K562 (cell line): ENCODE data around the gene CD8A. TPM values are rescaled to one million over a fixed set of nuclear protein-coding genes. Genes with fewer than 3 reads are reported as not detected.

ENCODE experiments used
- polyA plus RNA-seq, 8 experiments: library from polyadenylated mRNA; depleted of rRNA in 4 of 8; stranded (reverse) in 5 of 8; unstranded in 3 of 8; fragments of >200 nt; fragmentation: Nextera tagmentation in 2 of 8; fragmentation: Illumina TruSeq in 1 of 8; extraction: Ambion mirVana in 2 of 8; extraction: Trizol in 1 of 8; gene quantifications; 2 replicates each; pipeline versions ENCODE4 v1.2.1 to v1.2.3, GENCODE V29; 2011 to 2014; ENCODE audit warnings: inconsistent platforms in 1 of 8, missing spikeins in 1 of 8
- total RNA-seq, 7 experiments: library from RNA; depleted of rRNA in 6 of 7; stranded (reverse); fragments of >200 nt in 6 of 7; fragmentation: Illumina TruSeq in 2 of 7; extraction: Trizol in 2 of 7; gene quantifications; 2 replicates each; pipeline versions ENCODE4 v1.2.1 to v1.2.3, GENCODE V29; 2011 to 2021; ENCODE audit warnings: low replicate concordance in 1 of 7

Gene CD8A
- total and polyA plus RNA-seq, 9 of the 15 experiments (the other 6 are each of a cell fraction or from before 2014, with no cell fraction given) = 0.07 TPM; not detected in 8

Other genes with a start within 250 kb of the CD8A start
- 26.2 and 27.3 TPM in 2 replicates for gene CHMP3, start 227.5 kb downstream of the CD8A start, total RNA-seq (2014; rRNA removed)
- 31.7 and 37.1 TPM in 2 replicates for gene CHMP3, start 227.5 kb downstream of the CD8A start, total RNA-seq (2014; rRNA removed; fragmentation: Illumina TruSeq; extraction: Trizol)
- 38.8 and 40.3 TPM in 2 replicates for gene CHMP3, start 227.5 kb downstream of the CD8A start, total RNA-seq (2015; rRNA removed; fragmentation: Illumina TruSeq; extraction: Trizol)
- 31.1 and 37.7 TPM in 2 replicates for gene CHMP3, start 227.5 kb downstream of the CD8A start, total RNA-seq (2021)
- 22.5 and 42.8 TPM in 2 replicates for gene CHMP3, start 227.5 kb downstream of the CD8A start, polyA plus RNA-seq (2011; rRNA removed)
- gene CHMP3, start 227.5 kb downstream of the CD8A start, polyA plus RNA-seq (2014; fragmentation: Illumina TruSeq; extraction: Trizol) = 49.7 and 52.5 TPM in 2 replicates
- gene CHMP3, start 227.5 kb downstream of the CD8A start, polyA plus RNA-seq (2014; fragmentation: Nextera tagmentation; extraction: Ambion mirVana) = 10 to 100 TPM; 20.6 to 26.3 TPM
- gene CHMP3, start 227.5 kb downstream of the CD8A start, polyA plus RNA-seq (2014; rRNA removed) = 21.8 and 23.2 TPM in 2 replicates
- gene RNF103, start 167.0 kb downstream of the CD8A start, total RNA-seq (2014; rRNA removed) = 3.1 and 3.9 TPM in 2 replicates
- gene RNF103, start 167.0 kb downstream of the CD8A start, total RNA-seq (2014; rRNA removed; fragmentation: Illumina TruSeq; extraction: Trizol) = 4.7 and 5.6 TPM in 2 replicates
- 4.0 and 4.1 TPM in 2 replicates for gene RNF103, start 167.0 kb downstream of the CD8A start, total RNA-seq (2015; rRNA removed; fragmentation: Illumina TruSeq; extraction: Trizol)
- 5.7 and 6.8 TPM in 2 replicates for gene RNF103, start 167.0 kb downstream of the CD8A start, total RNA-seq (2021)
- 3.0 and 5.7 TPM in 2 replicates for gene RNF103, start 167.0 kb downstream of the CD8A start, polyA plus RNA-seq (2011; rRNA removed)
- 5.2 and 5.7 TPM in 2 replicates for gene RNF103, start 167.0 kb downstream of the CD8A start, polyA plus RNA-seq (2014; fragmentation: Illumina TruSeq; extraction: Trizol)
- gene RNF103, start 167.0 kb downstream of the CD8A start, polyA plus RNA-seq (2014; fragmentation: Nextera tagmentation; extraction: Ambion mirVana) = 1 to 10 TPM; 1.2 to 1.4 TPM
- 3.3 and 4.6 TPM in 2 replicates for gene RNF103, start 167.0 kb downstream of the CD8A start, polyA plus RNA-seq (2014; rRNA removed)
- gene RMND5A, start 70.6 kb downstream of the CD8A start, total RNA-seq (2014; rRNA removed) = 34.1 and 35.6 TPM in 2 replicates
- gene RMND5A, start 70.6 kb downstream of the CD8A start, total RNA-seq (2014; rRNA removed; fragmentation: Illumina TruSeq; extraction: Trizol) = 40.7 and 43.7 TPM in 2 replicates
- gene RMND5A, start 70.6 kb downstream of the CD8A start, total RNA-seq (2015; rRNA removed; fragmentation: Illumina TruSeq; extraction: Trizol) = 31.4 and 38.8 TPM in 2 replicates
- 36.1 and 43.2 TPM in 2 replicates for gene RMND5A, start 70.6 kb downstream of the CD8A start, total RNA-seq (2021)
- gene RMND5A, start 70.6 kb downstream of the CD8A start, polyA plus RNA-seq (2011; rRNA removed) = 19.3 and 33.1 TPM in 2 replicates
- 28.8 and 43.5 TPM in 2 replicates for gene RMND5A, start 70.6 kb downstream of the CD8A start, polyA plus RNA-seq (2014; fragmentation: Illumina TruSeq; extraction: Trizol)
- gene RMND5A, start 70.6 kb downstream of the CD8A start, polyA plus RNA-seq (2014; fragmentation: Nextera tagmentation; extraction: Ambion mirVana) = 10 to 100 TPM; 13.2 to 16.4 TPM
- gene RMND5A, start 70.6 kb downstream of the CD8A start, polyA plus RNA-seq (2014; rRNA removed) = 19.4 and 23.4 TPM in 2 replicates
- not detected in 2 replicates for gene CD8B, start 71.0 kb upstream of the CD8A start, total RNA-seq (2014; rRNA removed)
- not detected in 2 replicates for gene CD8B, start 71.0 kb upstream of the CD8A start, total RNA-seq (2014; rRNA removed; fragmentation: Illumina TruSeq; extraction: Trizol)
- not detected in 2 replicates for gene CD8B, start 71.0 kb upstream of the CD8A start, total RNA-seq (2015; rRNA removed; fragmentation: Illumina TruSeq; extraction: Trizol)
- 0.18 TPM in 1 of 2 replicates, not detected in the other for gene CD8B, start 71.0 kb upstream of the CD8A start, total RNA-seq (2021)
- gene CD8B, start 71.0 kb upstream of the CD8A start, polyA plus RNA-seq (2011; rRNA removed) = not detected in 2 replicates
- gene CD8B, start 71.0 kb upstream of the CD8A start, polyA plus RNA-seq (2014; fragmentation: Illumina TruSeq; extraction: Trizol) = not detected in 2 replicates
- not detected for gene CD8B, start 71.0 kb upstream of the CD8A start, polyA plus RNA-seq (2014; fragmentation: Nextera tagmentation; extraction: Ambion mirVana)
- gene CD8B, start 71.0 kb upstream of the CD8A start, polyA plus RNA-seq (2014; rRNA removed) = not detected in 2 replicates
- 2.4 and 3.1 TPM in 2 replicates for gene RGPD1, start 151.2 kb upstream of the CD8A start, total RNA-seq (2014; rRNA removed)
- gene RGPD1, start 151.2 kb upstream of the CD8A start, total RNA-seq (2014; rRNA removed; fragmentation: Illumina TruSeq; extraction: Trizol) = 5.2 and 5.6 TPM in 2 replicates
- 5.8 and 6.1 TPM in 2 replicates for gene RGPD1, start 151.2 kb upstream of the CD8A start, total RNA-seq (2015; rRNA removed; fragmentation: Illumina TruSeq; extraction: Trizol)
- 0.04 and 0.53 TPM in 2 replicates for gene RGPD1, start 151.2 kb upstream of the CD8A start, total RNA-seq (2021)
- gene RGPD1, start 151.2 kb upstream of the CD8A start, polyA plus RNA-seq (2011; rRNA removed) = 0.85 and 2.3 TPM in 2 replicates
- 3.2 and 4.3 TPM in 2 replicates for gene RGPD1, start 151.2 kb upstream of the CD8A start, polyA plus RNA-seq (2014; fragmentation: Illumina TruSeq; extraction: Trizol)
- gene RGPD1, start 151.2 kb upstream of the CD8A start, polyA plus RNA-seq (2014; fragmentation: Nextera tagmentation; extraction: Ambion mirVana) = 1 to 10 TPM in 1 of 2 experiments, under 1 TPM in 1; 0.55 to 1.4 TPM
- 2.3 and 3.1 TPM in 2 replicates for gene RGPD1, start 151.2 kb upstream of the CD8A start, polyA plus RNA-seq (2014; rRNA removed)
- gene PLGLB1, start 230.9 kb upstream of the CD8A start, total RNA-seq (2014; rRNA removed) = not detected in 2 replicates
- not detected in 2 replicates for gene PLGLB1, start 230.9 kb upstream of the CD8A start, total RNA-seq (2014; rRNA removed; fragmentation: Illumina TruSeq; extraction: Trizol)
- gene PLGLB1, start 230.9 kb upstream of the CD8A start, total RNA-seq (2015; rRNA removed; fragmentation: Illumina TruSeq; extraction: Trizol) = 0.14 and 0.23 TPM in 2 replicates
- gene PLGLB1, start 230.9 kb upstream of the CD8A start, total RNA-seq (2021) = 0.27 TPM in 1 of 2 replicates, not detected in the other
- gene PLGLB1, start 230.9 kb upstream of the CD8A start, polyA plus RNA-seq (2011; rRNA removed) = not detected in 2 replicates
- gene PLGLB1, start 230.9 kb upstream of the CD8A start, polyA plus RNA-seq (2014; fragmentation: Illumina TruSeq; extraction: Trizol) = not detected in 2 replicates
- gene PLGLB1, start 230.9 kb upstream of the CD8A start, polyA plus RNA-seq (2014; fragmentation: Nextera tagmentation; extraction: Ambion mirVana) = not detected
- not detected in 2 replicates for gene PLGLB1, start 230.9 kb upstream of the CD8A start, polyA plus RNA-seq (2014; rRNA removed)